ENCODE results near the gene MATN1.

Gene MATN1

DNA sequence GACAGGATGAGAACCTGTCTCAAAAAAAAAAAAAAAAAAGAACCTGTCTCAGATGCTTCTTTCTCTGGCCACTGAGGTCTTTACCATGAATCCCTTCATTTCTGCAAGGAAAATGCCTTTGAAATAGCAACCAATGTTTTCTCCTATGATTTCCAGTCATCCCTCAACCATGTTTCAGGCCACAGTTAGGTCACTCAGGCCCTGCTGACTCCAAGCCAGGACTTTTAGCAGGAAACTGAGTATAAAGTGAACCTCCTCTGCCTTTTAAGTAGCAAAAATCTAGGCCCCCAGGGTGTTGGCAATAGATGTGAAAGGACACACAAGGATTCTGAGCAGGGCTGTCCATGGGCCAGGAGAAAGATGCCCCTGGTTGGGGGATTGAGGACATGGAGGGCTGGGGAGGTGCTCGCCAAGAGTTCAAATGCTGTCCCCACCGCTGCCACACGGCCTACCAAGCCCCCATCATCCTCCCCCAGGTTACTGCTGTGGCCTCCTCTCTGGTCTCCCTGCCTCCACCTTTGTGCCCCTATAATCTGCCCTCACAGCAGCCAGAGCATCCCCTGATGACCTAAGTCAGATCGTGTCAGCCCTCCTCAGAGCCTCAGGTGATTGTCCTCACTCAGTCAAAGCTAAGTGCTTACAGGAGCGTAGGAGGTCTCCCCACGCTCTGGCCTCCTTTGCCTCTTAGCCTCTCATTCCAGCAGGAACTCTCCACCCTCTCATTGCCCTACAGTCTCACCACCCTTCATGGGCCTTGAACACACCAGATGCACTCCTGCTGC lies 54.6 kb downstream of the MATN1 start:
- no peak for FAIRE-seq
- DNase-seq (ENCODE audit: insufficient read length, low spot score), result no peak

DNA sequence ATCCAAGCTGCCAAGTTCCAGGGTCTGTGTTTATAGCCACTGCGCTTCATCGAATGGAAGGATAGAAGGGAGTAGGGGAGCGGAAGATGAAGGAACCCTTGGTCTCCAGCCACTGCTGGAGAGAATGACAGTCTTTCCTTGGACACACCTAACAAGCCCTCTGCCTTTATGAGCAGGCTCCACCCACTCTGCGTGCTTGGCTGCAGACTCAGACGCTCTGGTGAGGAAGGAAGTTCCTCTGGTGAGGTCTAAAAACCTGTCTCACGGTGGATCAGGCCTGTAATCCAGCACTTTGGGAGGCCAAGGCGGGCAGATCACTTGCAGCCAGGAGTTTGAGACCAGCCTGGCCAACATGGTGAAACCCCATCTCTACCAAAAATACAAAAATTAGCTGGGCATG lies 55.4 kb downstream of the MATN1 start:
- no peak for DNase-seq (ENCODE audit: insufficient read length, low spot score)
- FAIRE-seq, result no peak

DNA sequence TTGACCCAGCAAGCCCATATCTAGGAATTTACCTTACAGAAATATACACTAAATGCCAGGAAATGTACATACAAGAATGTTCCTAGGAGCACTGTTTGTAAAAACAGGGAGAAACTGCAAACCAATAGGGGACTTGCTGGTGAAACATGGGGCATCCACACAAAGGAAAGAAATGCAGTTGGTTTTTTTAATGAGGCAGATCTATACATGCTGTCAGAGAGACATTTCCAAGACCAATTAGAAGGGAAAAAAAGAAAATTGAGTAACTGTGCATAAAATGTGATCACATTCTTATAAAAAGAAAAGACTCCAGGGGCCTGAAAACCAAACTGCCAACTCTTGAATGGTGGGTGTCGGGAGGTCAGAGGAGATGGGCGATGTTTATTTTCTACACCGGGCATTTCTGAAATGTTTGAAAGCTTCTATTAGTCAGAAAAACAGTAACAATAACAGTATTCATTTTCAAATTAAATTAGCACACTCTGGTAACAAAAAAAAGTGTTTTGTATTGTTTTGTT lies 56.6 kb downstream of the MATN1 start:
- no peak for FAIRE-seq

DNA sequence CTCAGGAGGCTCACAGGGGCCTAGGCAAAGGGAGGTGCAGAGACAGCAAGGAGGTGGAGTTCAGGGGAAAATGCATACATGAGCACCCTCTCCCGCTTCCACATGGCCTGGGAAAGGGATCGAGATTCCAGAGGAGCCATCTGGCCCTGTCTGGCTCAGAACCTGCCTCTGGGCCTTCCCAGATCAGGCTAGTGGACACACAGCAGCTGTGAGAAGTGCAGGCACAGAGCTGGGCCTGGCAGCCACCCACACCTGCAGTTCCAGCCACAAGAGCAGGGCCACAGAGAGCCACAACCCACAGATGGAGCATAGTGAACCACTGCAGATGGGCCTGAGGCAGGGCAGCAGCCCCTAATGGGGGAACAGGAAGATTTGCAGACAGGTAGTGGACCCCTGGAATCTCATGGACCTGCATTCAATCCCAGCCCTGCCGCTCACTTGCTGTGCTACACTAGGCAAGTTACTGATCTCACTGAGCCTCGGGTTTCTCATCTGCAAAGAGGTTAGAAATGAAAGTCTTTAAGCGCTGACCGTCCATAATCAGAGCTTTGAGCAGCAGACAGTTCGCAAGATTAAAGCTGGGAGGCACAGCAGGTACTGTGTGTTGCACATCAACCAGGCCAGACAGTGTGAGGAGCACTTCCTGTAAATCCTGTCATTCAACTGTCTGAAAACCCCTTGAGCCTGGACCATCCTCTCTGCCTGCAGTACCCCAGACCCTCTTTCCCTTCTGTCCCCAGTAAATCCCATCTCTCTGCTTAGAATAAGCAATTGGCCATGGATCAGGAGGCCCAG lies 58.0 kb downstream of the MATN1 start:
- DNase-seq (ENCODE audit: insufficient read length, low spot score), result no peak
- FAIRE-seq, result no peak

More for the DNA sequence above, 56.6 kb downstream of the MATN1 start:
- no peak for DNase-seq (ENCODE audit: insufficient read length, low spot score)

DNA sequence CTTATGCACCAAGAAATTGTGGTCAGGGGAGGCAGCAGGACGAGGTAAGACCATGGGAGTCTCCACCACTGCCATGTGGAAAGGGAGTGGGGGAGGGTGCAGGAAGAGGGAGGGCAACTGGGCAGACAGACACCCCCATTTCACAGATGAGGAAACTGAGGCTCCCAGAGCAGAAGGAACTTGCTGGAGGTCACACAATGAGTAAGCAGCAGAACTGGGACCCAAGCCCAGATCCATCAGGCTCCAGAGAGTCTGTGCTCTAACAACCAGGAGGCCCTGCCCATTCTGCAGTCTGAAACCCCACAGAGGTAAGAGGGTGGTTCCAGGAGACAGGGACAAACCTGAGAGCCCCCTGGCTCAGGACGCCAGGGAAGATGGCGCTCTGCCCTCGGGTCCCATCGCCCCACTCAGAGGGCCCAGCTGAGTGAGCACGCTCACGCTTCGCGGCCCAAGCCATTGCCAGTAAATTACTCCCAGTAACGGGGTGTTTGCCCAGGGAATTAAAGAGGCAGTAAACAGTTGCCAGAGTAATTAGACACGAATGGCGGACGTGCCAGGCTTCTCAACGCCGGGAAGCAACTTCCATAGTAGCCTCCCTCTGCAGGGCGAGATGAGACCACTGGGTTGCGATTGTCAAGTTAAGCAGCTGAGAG lies 59.2 kb downstream of the MATN1 start:
- FAIRE-seq (no peak), DNase-seq (ENCODE audit: insufficient read length, low spot score) (no peak)

DNA sequence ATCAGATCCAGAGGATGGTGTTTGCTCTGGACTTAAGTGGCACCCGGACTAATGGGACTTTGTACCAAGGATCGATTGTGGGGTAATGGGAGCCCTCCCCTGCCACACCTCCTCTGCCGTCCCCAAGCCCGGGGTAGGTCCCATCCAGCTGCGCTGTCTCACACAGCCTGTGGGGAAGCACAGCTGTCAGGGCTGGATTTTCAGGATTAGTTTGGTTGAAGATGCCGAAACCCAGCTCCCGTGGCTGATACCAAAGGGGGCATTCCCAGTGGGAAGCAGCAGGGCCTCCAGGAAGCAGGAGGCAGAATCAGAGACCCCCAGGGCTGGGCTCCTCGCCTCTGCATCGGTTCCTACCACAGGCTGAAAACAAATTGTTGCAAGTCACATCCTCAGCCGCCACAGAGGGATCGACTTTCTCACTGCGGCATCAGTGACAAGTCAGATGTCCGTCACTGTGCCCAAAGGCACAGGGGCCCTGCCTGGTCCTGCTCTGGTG lies 59.7 kb downstream of the MATN1 start:
- FAIRE-seq, result no peak

DNA sequence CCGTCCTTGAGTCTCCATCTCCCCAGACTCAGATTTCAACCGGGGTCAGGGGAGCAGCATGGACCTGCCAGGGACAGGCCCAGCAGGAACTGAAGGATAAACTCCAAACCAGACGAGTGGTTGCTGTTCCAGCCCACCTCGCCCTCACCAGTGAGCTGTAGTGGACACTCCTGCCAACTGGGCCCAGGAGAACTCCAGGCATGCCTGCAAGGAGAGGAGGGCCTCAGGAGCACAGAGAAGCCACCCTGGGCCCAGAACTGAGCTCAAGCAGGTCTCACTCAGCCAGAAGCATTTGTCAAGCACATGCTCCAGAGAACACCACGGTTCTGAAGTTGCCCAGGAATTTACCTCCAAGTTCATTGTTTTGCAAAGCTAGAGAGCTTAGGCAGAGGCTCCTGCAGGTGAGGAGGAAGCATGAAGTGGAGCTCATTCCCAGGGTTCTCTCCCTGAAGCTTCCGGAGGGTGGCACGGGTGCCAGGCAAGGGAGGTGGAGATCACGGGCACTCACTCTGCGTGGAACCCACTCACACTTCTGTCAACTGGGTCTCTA lies 61.0 kb downstream of the MATN1 start:
- no peak for FAIRE-seq
- no peak for DNase-seq (ENCODE audit: insufficient read length, low spot score)

More for the DNA sequence above, 59.7 kb downstream of the MATN1 start:
- no peak for DNase-seq (ENCODE audit: insufficient read length, low spot score)

DNA sequence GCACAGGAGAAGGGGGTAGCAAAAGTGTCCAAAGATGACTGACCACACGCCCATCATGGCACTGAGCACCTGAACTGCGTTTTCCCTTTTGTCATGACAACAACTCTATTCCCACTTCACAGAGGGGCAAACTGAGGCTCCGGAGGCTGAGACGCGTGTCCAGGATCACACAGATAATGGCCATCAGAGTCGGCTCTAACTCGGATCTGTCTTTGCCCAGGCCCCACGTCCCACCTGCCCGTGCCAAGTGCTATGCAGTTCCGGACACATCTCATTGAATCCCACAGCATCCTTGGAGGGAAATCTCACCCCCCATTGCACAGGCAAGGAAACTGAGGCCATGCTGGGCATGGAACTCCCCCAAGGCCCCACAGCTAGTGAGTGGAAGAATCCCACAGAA lies 62.1 kb downstream of the MATN1 start:
- no peak for DNase-seq (ENCODE audit: insufficient read length, low spot score)
- no peak for FAIRE-seq

Data from HTR-8/SVneo (cell line).